IPS-11a (cell line): ENCODE data around the gene GPR37L1.

ENCODE experiments used
- H3K4me3 ChIP-seq: one replicate; pipeline ENCODE4 v1.5.1; 2013; ENCODE audit warnings: low read depth, low read length, control low read depth

GPR37L1 gene

GRCh38 chr1:202154148-202154765 is 31.5 kb downstream of the GPR37L1 start:
- H3K4me3 ChIP-seq = no peak overlapping the region

DNA sequence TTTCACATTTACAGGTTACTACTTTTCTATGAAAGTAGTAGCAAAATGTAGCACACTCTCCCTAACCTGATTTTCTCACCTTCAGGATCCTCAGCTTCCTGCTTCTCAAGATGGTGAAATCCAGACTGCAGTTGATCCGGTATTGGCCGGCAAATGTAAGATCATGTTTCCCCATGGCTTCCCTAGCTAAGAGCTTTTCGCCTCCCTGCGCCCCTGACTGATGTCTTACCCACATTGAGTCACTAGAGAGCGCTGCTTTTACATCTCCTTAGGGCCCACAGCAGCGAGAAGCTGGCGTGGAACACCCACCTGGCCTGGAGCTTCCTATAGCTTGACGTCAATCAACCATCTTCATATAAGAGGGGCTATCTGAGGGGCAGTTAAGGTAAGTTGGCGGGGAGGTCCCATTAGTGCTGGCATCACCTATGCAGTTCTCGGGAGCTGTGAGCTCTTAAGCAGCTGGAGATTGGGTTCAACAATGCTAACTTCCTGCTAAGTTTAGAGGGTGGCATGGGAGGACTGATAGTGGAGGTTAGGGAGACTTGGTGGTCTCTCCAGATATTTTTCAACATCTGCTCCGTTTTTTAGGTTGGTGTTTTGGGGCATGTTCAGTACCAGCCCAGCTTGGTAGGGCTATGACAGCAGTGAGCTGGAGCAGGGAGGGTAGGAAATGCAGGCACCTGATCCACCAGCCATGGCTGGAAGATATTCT is 32.2 kb downstream of the GPR37L1 start:
- H3K4me3 ChIP-seq = no peak overlapping the region

- H3K4me3 ChIP-seq = no peak overlapping the region
These were observed 32.8 kb downstream of the GPR37L1 start for GRCh38 chr1:202155478-202156021.

DNA sequence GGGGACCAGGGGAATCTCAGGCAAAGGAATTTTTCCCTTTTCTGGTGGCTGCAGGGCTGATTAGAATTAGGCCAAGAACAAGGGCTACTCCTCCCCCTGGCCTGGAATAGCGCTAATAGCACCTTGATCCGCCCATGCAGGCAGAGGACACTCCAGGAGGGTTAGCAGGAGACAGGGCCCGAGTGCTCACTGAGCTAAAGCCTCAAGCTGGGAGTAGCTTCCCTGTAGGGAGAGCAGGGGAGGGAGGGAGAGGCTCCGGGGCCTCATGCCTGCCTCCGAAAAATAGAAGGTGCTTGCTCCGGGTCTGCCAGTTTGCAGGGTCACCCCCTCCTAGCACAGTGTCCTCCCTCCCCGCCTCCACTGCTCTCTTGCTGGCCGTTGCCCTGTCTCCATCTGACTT is 33.9 kb downstream of the GPR37L1 start:
- H3K4me3 ChIP-seq = no peak overlapping the region

- no peak overlapping the region for H3K4me3 ChIP-seq
These were observed 35.2 kb downstream of the GPR37L1 start for GRCh38 chr1:202157945-202158344.

DNA sequence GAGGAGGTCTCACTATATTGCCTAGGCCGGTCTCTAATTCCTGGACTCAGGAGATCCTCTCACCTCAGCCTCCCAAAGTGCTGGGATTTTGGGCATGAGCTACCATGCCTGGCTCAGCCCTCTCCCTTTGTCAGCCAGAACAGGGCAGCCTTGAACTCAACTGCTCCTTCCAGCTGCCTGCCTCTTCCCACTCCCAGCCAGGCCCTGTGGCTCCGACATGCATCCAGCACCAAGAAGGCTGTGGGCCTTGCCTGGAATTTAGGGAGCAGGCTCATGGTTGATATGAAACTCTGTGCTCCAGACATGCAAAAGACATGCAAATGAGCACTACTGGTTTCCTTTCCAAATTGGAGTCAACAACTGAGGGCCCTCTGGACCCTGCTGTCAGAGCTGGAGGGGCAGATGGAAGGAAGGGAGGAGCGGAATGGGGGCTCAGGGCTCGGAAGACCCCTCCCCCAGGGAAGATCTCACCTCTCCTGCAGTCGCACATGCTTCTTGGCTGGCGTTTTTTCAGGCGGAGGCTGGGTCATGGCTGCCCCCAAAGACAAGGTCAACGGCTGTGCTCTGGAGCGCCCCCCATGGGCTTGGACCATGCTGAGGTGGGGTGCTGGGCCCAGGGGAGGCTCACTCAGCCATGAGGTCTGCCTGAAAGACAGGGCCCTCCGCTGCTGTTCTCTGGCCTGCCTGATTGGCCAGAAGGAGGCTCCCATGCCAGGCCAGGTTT is 36.3 kb downstream of the GPR37L1 start:
- H3K4me3 ChIP-seq = no peak overlapping the region

DNA sequence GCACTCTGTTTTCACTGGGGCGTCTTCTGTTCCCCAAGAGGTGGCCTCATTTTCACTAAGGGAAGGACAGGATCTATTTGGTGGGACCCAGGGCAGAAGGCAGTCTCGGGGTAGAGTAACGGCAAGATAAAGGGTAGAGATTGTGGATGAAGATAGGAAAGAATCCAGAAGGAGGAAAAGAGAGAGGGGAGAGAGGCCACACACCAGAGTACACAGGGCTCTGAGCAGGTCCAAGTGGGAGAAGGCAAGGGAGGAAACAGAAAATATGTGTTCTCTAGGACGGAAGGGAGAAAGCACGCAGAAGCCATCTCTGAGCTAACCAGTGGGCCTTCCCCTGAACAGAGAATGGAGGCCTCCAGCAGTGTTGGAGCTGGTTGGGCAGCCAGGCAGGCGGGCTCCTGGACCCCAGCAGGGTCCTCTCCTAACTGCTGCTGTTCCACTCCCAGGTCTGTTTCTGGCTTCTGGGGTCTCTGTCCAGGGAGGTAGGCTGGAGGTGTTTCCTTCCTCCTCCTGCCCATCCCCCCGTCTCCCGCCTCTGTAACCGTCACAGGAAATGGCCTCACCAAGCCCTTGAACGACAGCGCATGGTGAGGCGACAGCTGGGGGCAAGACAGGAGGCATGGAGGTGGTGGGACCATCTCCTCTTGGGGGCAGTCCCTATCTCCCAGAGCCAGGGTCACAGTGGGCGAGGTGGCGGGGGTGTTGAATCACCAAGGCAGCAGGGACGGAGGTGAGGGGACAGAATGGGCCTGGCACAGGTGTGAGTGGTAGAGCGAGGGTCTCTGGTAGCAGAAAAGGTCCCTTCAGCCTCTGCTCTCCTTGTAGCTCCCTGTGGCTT is 37.0 kb downstream of the GPR37L1 start:
- H3K4me3 ChIP-seq = no peak overlapping the region

- H3K4me3 ChIP-seq = no peak within 1 kb of the TSS
These were observed 37.7 kb downstream of the GPR37L1 start, which contains the start of gene PTPN7 for GRCh38 chr1:202160377-202160940. Gene PTPN7, minus strand, starts transcription at chr1:202160602. Its CDS starts 1,200 bp downstream, at chr1:202159402.

DNA sequence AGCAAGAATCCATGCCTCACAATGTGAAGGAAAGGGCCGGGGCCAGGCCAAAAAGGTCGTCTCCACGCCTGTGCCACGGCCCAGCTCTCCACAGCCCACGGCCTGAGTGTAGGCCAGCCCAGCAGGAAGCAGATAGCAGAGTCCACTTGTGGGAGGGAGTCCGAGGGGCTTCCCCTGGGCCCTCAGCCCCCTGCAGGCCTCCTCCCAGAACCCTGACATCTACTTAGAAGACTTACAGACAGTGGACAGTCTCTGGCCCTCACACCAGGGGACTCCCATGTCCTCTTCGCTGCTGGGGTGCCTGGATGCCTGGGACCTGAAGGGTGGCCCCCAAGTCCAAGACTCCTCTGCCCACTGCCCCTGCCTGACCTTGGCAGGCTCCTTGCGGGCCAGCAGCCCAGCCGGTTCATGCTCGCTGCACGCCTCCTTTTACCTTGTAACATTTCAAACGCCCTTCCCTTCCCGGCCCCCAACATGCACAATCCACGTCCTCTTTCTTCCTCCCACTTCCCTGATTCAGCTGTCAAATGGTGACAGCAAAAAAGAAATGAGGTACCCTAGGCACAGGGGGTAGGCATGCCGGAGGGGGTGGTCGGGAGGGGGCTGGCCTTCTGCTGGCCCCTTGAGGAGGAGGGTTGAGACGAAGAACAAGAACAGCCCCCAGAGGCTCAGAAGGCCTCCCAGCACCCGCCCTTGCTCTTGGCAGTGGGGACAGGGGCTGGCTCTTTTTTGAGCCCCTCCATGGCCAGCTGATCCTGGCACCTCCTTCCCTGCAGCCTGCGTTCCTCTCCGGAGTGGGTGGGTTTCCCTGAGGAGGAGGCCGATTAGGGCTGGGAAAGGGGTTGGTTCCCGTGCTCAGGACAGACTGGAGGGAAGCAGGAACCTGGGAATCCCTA is 38.7 kb downstream of the GPR37L1 start:
- H3K4me3 ChIP-seq = no peak overlapping the region

DNA sequence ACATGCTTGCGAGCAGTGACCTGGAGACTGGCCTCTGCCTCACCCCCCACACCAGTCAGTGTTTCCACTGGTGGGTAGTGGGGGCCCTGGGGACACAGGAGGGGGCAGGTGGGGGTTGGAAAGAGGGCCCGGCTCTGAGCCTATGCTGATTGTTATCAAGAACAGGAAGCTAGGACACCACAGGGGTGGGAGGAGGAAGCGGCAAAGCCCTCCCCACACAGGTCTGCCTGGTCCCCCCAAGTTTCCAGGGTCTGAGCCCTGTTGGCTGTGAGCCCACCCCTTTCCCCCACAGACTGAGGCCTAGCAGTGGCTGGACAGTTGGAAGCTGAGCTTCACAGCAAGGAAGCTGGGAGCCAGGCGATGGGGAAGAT is 39.3 kb downstream of the GPR37L1 start:
- H3K4me3 ChIP-seq = no peak overlapping the region

- no peak overlapping the region for H3K4me3 ChIP-seq
These were observed 39.9 kb downstream of the GPR37L1 start for GRCh38 chr1:202162418-202163280.

- no peak overlapping the region for H3K4me3 ChIP-seq
These were observed 40.9 kb downstream of the GPR37L1 start for GRCh38 chr1:202163281-202164270.

DNA sequence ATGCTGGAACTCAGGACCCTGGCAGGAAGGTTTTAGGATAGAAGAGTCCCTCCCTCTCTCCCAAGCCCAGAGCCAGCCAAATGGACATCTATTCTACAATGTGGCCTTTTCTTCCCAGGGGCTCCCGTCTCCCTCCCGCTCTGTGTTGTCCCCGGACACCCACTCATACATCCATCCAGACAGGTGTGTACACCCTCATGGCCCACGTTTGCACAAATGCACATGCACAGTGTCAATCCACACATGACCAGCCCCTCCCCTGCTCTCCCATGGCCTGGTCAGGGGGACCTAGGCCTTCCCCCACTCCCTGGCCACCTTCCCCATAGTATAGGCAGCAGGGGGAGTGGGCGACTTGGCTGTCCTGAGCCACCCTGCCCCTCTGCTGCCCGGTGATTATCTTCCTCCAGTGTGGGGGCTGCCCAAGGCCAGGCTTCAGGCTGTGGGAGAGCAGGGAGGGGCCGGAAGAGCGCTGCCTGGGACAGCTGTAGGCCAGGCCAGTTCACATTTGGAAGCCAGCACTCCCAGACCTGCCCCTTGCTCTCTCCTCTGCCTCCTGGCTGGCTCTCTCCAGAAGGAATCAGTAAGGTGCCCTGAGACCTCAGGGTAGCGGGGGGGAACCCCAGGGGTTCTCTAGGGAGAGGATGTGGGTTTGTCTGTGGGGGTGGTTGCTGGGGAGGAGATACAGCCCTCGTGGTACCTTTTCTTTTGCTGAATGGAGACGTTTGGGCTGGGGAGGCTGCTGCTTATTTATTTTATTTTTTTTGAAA is 41.7 kb downstream of the GPR37L1 start:
- H3K4me3 ChIP-seq = no peak overlapping the region

DNA sequence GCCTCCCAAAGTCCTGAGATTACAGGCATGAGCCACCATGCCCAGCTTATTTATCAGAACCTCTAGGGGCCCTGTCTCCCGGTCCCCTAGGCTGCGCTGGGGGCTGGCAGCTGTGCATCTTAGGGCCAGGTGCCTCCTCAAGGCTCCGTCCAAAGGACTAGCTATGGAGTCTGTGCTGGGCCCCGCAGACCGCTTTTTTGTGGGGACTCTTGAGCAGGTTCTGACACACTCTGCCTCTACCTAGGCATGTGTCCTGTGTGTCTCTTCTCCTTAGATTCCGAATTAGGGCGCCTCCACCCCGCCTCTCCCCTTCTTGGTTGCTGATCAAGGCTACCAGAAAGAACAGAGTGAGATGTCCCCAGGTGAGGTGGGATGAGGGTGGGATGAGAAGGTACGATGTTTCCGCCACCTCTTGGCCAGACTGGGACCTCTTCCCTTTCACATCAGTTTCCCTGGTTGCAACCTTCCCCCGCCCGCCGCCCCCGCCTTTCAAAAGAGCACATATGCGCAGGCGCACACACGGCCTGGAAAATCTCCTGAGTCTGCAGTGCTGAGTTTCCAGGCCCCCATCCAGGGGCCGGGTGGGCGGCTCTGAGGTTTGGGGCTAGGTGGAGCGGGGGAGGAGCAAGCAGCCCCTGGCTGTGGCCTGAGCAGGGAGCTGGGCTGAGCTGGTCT is 42.7 kb downstream of the GPR37L1 start:
- no peak overlapping the region for H3K4me3 ChIP-seq

DNA sequence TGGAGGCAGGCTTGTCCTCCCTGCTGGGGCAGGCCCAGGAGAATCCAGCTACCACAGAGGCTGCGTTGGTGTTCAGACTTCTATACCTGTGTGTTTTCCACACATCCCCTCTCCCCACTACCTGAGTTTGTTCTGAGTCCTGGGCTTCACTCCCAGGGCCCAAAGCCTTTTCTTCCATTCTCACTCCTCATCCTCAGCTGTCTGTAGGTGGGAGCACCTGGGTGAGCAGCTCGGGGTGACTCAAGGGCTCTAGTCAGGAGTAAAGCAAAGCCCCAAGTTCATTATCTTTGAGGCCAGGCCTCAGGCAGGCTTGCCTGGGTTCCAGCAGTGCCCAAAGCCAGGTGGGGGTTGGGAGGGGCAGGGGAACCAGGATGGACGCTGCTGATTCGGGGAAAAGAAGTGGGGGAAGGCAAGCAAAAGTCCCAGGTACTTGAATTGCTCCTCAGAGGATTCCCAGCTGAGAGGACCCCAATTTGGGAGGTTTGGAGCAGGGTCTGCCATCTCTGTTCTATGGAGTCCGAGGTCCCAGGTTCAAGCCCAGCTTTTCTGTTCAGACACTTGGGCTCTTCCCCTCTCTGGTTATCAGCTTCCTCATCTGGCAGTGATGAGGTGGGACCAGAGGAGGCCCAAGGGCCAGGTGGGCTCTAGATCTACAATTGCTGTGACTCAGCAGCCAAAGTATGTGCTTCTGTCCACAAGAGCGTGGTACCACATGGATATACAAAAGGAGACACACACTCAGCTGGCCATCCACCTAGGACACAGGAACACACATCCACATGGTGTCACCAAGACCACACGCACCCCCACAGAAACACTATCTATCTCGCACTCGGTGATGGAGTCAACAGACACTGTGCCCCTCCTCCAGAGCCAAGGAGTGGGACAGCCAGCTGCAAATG is 43.5 kb downstream of the GPR37L1 start:
- H3K4me3 ChIP-seq = no peak overlapping the region
